ENCODE data around the gene PTPRH. TPM values are rescaled to one million over a fixed set of nuclear protein-coding genes. Genes with fewer than 3 reads are reported as not detected.

Gene PTPRH
- total RNA-seq, 2 experiments from 2014 or later = not detected

GRCh38 chr19:55175117-55175867 is 34.0 kb downstream of the PTPRH start:
- intact Hi-C loops (cut with micrococcal nuclease; ENCODE audit: unreplicated experiment) = no loop called here
- ChIA-PET CTCF (ENCODE audit: unreplicated experiment) (no interaction called here), POLR2A (interaction anchor here (1.3 kb wide), 1 partner anchor 24 kb away, joined by 3 read pairs; no protein-coding TSS in a partner anchor)
- Histone ChIP-seq H3K4me2 (ENCODE audit: low read length) (no peak overlapping the region), H3K4me1 (ENCODE audit: insufficient read depth, low read length, poor library complexity, severe bottlenecking) (peaks cover 37% of the 10 kb centered on the region), H3K9me3 (ENCODE audit: low read length) (no peaks in the 10 kb centered on the region), H3K27ac (ENCODE audit: low read depth, low read length, poor library complexity, severe bottlenecking) (no peak overlapping the region), H4K20me1 (ENCODE audit: insufficient read depth, low read length) (no peaks in the 10 kb centered on the region), H2AFZ (ENCODE audit: low read length) (no peak overlapping the region), H3K4me3 (ENCODE audit: low read depth, low read length, poor library complexity, severe bottlenecking) (no peak overlapping the region), H3K36me3 (ENCODE audit: insufficient read depth, low read length) (no peaks in the 10 kb centered on the region), H3K79me2 (ENCODE audit: insufficient read depth, low read depth, low read length) (no peaks in the 10 kb centered on the region), H3K9me2 (ENCODE audit: insufficient read depth, low read length) (no peaks in the 10 kb centered on the region)
- TF ChIP-seq EZH2phosphoT487 (IDR thresholded peaks at IDR 0.05; ENCODE audit: borderline replicate concordance, low read depth, low read length) = no peak
- TF ChIP-seq, protein P1, sequence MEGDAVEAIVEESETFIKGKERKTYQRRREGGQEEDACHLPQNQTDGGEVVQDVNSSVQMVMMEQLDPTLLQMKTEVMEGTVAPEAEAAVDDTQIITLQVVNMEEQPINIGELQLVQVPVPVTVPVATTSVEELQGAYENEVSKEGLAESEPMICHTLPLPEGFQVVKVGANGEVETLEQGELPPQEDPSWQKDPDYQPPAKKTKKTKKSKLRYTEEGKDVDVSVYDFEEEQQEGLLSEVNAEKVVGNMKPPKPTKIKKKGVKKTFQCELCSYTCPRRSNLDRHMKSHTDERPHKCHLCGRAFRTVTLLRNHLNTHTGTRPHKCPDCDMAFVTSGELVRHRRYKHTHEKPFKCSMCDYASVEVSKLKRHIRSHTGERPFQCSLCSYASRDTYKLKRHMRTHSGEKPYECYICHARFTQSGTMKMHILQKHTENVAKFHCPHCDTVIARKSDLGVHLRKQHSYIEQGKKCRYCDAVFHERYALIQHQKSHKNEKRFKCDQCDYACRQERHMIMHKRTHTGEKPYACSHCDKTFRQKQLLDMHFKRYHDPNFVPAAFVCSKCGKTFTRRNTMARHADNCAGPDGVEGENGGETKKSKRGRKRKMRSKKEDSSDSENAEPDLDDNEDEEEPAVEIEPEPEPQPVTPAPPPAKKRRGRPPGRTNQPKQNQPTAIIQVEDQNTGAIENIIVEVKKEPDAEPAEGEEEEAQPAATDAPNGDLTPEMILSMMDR (conservative IDR thresholded peaks at IDR 0.05; ENCODE audit: low read length) = no peak
- no peak for DNase-seq (ENCODE audit: low spot score)
- BruUV-seq (replicated peaks) = no TSS peak

DNA sequence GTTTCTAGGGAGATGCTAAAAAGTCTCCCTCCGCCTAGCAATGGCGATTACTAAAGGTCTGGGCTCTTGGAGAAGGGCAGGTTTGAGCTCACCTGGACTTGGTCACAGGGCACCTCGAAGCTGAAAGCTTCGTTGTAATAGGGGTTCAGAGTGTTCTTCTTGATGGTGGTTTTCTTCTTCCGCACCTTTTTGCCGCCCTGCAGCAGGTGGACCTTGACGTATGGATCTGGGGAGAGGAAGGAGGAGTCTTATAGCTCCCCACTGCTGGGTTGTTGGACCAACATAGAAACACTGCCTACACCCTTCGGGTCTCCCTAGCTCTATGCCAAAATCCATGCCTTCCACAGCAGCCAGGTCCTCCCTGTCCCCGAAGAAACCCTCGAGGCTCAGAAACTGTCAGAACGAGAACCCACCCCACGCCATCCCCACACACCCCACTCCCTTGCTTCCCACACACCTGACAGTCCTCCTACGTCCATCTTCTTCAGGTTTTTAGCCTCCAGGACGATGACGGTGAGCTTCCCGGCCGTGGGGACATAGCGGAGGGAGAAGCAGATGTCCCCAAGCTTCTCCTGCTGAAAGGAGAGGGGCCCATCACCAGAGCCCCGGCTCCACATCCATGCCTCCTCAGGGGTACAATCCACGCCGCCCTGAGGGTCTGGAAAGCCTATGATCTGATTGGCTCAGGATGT is 34.7 kb downstream of the PTPRH start:
- peak overlapping the region; percentile 78 for H3K4me2 ChIP-seq (ENCODE audit: low read length)

More for the DNA sequence above, 34.7 kb downstream of the PTPRH start:
- Histone ChIP-seq H3K4me3 (ENCODE audit: low read depth, low read length, poor library complexity, severe bottlenecking) (peak overlapping the region; percentile 70), H2AFZ (ENCODE audit: low read length) (peak overlapping the region; percentile 87; the same call in 1 of the 2 replicates), H3K79me2 (ENCODE audit: insufficient read depth, low read depth, low read length) (no peaks in the 10 kb centered on the region), H3K4me1 (ENCODE audit: insufficient read depth, low read length, poor library complexity, severe bottlenecking) (peaks cover 35% of the 10 kb centered on the region), H3K9me2 (ENCODE audit: insufficient read depth, low read length) (no peaks in the 10 kb centered on the region), H3K27ac (ENCODE audit: low read depth, low read length, poor library complexity, severe bottlenecking) (peak overlapping the region; percentile 4), H3K9me3 (ENCODE audit: low read length) (no peaks in the 10 kb centered on the region), H4K20me1 (ENCODE audit: insufficient read depth, low read length) (no peaks in the 10 kb centered on the region), H3K36me3 (ENCODE audit: insufficient read depth, low read length) (no peaks in the 10 kb centered on the region)
- ChIA-PET CTCF (ENCODE audit: unreplicated experiment) (no interaction called here), POLR2A (interaction anchor here (1.3 kb wide), 1 partner anchor 23 kb away, joined by 3 read pairs; no protein-coding TSS in a partner anchor)
- no peak for DNase-seq (ENCODE audit: low spot score)
- TF ChIP-seq EZH2phosphoT487 (IDR thresholded peaks at IDR 0.05; ENCODE audit: borderline replicate concordance, low read depth, low read length) = no peak
- TF ChIP-seq, protein P1 (conservative IDR thresholded peaks at IDR 0.05; ENCODE audit: low read length) = no peak
- intact Hi-C loops (cut with micrococcal nuclease; ENCODE audit: unreplicated experiment) = loop anchor here (5.0 kb wide), 1 partner anchor 108 kb away; the partner anchor contains the start of genes BRSK1 and HSPBP1
- no TSS peak for BruUV-seq (replicated peaks)
